NCI-H1694 (cell line): Measurements from ENCODE around the gene ADH7.
A peak's percentile ranks its signal among the peaks of the same experiment; 100 is the strongest.

ENCODE experiments used
- DNase-seq: peaks from one replicate; lab custom pipeline; 2025; lab: John Stamatoyannopoulos, UW

The ADH7 gene

DNA sequence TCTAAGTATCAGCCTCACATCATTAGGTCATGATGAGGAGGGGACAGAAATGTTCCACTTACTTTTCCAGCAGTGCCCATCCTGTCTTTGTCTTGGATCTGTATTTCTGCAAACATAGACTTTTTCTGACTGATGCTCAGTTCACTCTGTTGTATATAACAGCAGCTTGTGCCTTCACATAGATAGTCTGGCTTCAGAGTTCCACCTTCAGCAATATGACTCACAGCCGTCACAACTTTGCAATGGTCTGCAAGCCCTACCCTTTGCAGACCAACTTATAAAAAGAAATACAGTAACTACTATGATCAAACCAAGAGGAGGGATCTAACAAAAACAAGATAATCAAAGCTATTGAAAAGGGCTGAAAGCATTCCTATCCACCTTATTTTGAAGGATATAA, at the start of gene ADH7:
Gene ADH7, minus strand, starts transcription at position 189 of the 400 bp plus-strand sequence. Its CDS starts 109 bp downstream, at position 80.
- DNase-seq, result no peak

DNA sequence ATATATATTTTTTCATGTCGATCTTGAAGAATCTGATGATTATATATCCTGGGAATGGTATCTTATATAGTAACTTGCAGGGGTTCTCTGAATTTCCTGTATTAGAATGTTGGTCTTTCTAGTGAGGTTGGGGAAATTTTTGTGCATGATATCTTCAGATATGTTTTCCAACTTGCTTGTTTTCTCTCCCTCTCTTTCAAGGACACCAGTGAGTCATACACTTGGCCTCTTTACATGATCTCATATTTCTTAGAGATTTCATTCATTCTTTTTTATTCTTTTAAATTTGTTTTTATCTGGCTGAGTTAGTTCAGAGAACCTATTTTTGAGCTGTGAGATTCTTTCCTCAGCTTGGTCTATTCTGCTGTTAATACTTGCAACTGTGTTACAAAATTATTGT, 48.5 kb upstream of the ADH7 start:
- no peak for DNase-seq

DNA sequence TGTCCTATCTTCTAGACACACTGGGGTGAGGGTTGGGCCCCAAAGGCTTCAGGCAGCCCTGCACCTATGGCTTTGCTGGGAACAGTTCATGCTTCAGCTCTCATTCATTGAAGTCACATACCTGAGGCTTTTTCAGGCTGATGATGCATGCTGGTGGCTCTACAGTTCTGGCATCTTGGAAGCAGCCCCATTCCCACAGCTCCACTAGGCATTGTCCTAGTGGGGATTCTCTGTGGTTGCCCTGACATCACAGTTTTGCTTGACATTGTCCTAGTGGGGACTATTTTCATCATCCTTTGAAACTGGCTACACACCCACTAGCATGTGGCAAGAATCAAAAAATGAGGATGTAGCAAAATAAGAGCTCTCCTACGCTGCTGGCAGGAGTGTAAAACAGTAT, 38.0 kb upstream of the ADH7 start:
- no peak for DNase-seq

DNA sequence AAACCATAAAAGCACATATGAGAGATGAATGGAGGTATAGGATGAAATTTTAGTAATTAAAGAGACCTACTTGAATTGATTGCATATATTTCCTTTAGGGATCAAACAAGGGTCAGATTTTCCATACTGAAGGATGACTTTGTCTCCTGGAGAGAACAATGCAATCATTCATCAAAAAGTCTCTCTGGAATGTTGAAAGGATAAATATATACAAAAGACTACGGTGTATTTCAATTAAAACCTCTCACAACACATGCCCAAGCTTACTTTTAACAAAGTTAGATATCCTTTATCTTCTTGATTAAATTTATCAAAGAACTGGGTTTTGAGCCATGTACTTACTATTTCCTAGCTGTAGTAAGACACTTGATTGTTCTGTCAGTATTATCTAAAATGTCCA, 36.8 kb upstream of the ADH7 start:
- DNase-seq, result no peak

GRCh38 chr4:99471349-99471748, 36.2 kb upstream of the ADH7 start:
- DNase-seq, result no peak

DNA sequence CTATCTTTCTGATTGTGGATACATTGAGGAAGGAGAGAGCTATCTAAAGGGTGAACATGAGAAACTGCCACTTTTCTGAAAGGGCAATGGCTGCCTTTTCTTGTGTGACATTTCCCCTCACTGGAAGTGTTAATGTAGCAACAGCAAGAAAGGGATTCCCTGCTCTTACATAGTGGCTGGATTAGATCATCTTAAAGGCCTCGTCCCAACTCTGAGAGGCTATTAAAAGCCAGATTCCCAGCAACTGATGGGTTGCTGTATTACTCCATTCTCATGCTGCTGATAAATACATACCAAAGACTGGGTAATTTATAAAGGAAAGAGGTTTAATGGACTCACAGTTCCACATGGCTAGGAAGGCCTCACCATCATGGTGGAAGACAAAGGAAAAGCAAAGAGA, 33.7 kb upstream of the ADH7 start:
- no peak for DNase-seq

DNA sequence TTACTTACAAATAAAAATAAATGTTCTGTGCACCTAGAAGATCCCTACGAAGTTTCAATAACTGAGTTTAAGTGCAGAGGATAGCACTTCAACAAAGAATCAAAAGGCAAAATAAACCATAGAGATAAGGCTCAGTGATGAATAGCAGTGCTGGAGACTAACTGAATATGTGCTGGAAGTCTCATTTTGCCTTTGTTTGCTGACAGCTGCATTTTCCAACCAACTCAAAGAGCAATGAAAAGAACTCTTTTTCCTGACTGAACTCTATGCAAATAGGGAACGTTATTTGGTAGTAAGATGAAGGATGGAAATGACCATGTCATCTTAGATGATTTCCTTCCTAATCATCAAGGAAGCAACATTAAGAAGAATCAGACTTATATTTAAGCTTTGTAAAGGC, 32.7 kb upstream of the ADH7 start:
- no peak for DNase-seq

DNA sequence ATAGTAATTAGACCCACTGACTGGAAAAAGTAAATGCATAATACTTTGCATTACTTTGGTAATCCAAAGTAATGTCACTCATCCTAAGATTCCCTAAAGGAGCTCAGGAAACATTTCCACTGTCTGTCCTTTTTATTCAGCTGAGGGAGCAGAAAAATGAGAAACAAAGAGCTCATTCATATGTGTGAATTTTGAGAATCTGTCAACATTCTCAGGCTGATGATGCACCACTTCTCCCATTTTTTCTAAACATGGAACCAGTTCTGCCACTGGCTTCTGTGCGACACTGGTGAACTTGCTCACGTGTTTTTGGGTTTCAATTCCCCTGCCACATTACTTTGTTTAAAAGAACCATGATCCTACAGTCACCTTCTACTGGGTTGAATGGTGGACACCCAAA, 28.4 kb upstream of the ADH7 start:
- no peak for DNase-seq

- DNase-seq, result peak; percentile 43
Measured at GRCh38 chr4:99462875-99463464, 27.8 kb upstream of the ADH7 start.

DNA sequence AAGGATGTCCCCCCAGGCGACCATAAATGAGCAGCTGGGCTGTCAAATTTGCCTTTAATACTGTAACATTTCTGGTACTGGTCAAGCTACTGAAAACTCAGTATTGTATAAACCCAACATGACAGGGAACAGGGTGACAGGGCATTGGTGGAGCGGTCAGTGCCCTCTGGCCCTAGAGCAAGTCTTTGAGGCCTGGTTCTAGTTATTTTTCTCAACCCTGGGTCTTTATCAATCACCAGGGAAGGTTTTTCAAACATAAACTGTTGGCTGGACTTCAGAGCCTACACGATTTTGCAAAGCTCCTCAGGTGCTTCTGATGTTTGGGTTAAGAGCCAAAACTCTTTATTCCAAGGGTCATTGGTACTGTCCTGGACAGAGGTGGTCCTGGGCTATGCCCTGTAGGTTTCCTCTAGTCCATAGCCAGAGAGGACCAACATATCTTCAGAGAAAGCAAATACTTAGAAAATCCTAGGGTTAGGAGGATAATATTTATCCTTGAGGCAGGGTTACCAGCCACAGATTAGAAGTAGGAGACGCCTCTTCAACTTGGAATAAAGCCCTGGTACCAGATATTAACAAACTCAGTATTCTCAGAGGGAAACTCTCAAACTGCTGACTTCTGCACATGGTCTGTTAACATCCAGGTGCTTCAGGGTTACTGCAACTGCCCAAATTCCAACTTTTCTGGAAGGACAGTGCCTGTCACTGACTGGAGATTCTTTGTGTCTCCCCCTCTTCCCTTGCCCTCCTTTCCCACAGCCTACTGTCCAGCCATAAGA, 26.7 kb upstream of the ADH7 start:
- no peak for DNase-seq

DNA sequence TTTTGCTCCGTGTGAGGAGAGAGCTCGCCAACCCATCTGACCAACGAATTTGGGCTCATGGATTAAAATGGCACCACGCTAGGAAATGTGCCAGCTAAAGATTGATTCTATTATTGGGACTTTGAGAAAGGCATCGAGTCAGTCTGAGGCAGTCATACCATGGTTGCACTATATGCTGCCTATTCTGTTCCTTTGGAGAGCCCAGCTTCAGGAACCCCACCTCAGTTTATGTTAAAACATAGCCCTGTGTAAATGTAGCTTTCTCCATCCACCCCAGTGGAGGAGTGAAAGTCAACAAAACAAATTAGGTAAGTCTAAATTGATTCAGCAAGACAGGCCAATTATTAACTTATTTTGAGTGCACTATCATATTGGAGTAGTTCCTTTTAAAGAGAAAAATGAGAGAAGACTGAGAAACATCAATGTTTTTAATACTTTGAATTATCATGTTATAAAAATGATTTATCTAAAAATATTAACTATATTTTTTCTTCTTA, 24.5 kb upstream of the ADH7 start:
- no peak for DNase-seq

GRCh38 chr4:99458911-99459447, 23.8 kb upstream of the ADH7 start:
- DNase-seq, result no peak

- no peak for DNase-seq
Measured at GRCh38 chr4:99457676-99458075, 22.5 kb upstream of the ADH7 start.

- DNase-seq, result no peak
Measured at GRCh38 chr4:99457270-99457669, 22.1 kb upstream of the ADH7 start.

DNA sequence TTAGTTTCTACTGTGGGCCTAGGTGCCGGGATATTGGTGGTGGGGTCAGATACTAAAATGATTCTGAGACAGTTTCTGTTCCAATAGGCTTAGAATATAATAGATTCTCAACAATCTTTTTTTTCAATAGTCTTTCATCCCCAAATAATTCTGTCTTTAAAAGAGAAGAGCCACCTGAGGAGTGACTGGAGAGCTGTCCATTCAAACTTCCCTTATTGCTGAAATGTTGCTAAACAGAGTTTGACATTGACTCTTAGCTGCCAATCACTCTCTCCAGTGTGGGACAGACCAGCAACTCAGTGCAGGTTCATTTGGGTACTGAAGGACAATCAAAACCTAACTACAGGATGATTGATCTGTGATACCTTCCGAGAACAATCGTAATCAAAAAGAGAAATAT, 12.4 kb upstream of the ADH7 start:
- DNase-seq, result no peak

DNA sequence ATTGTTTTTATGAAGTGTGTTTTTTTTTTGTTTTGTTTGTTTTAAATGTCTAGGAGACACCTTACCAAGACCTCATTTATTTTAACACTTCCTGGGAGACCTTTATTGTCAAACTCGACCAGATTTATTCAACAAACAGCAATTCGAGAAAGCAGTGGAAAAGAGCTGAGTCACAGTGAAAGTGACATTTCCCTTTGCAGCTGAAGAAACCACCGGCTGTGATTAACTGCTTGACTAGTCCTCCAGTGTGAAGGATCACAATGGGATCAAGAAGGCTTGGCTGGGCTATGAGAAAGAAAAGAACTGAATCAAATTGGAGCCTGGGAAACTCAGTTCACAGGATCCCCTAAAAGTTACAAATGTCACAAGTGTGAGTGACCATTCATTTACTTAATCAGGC, 11.9 kb upstream of the ADH7 start:
- DNase-seq, result no peak

DNA sequence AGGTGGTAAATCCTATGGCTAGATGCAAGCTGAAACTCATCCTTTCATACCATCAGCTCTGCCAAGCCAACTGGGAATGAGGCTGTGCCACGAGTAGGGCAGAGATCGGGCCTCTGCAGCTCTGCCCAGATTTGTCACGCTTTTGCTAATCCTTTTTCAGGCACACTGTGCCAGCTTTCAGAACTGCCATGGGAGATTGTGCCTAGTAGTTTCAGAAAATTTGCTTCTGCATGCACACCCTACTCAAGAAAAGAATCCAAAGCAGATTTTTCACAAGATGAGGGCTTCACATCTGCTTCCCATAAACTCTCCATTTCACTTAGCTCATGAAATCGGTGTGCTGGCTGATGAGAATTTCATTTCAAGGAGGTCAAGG, 3.3 kb upstream of the ADH7 start:
- DNase-seq, result no peak

GRCh38 chr4:99437723-99438404, 2.7 kb upstream of the ADH7 start:
- DNase-seq, result no peak

DNA sequence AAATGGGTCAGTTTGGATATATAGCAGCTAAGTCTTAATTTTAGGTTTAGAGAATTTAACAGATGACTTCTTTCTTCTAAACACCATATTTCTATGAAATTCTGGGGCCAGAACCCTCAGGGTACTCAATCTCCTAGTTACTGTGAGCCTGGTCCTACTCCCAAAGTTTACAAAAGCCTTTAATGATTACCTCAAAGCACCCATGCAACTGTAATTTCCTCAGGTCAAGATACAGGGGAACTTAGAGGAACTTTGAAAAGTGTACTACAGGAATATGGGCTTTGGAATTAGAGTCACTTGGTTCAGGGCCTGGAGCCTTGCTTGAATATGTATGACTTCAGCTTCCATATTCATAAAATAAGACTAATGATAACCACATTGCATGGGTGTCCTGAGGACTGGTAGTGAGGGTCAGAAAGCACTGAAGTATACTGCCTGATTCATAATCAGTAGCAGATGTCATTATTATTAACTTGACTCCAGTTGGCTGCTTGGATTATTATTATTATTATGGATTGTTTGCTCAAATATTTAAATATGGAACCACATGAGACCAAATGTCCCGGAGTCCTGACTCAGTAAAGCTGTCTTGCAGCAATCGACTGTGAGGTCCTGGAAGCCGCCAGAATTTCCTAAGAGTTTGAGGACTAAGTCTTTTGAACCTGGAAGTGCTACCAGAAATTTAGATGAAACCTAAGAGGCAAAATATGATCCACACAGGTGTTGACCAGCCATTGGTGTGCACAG, 2.0 kb upstream of the ADH7 start:
- no peak for DNase-seq

GRCh38 chr4:99436462-99436861, 1.3 kb upstream of the ADH7 start:
- DNase-seq, result no peak

- DNase-seq, result no peak
Measured at GRCh38 chr4:99430106-99430505, 5.0 kb downstream of the ADH7 start.

DNA sequence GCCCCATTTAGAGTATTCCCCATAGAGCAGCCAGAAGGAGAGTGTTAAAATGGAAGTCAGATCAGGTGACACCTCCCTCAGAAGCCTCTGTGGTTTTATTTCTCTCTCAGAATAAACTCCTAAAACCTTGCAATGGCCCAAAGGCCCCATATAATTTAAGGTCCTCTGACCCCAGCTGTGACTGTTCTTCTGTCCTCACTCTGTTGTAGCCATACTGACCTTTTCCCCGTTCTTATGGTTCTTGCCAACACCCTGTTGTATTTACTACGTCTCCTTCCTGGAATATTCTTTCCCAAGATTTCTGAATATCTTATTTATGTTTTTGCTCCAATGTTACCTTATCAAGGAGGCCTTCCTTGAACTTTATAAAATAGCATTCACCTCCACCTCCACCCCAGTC, 18.0 kb downstream of the ADH7 start:
- no peak for DNase-seq
